Activated T-cell treated with anti-CD3 and anti-CD28 coated beads, Interleukin-2, amount 50 U/mL, for 24 hours (primary cell): ENCODE data around the gene GALNT12.

Experiments used
- DNase-seq: peaks from one replicate; pipeline ENCODE4 v3.0.0-alpha.2; 2020
- H3K27ac Mint-ChIP-seq: 2 replicates; pipeline ENCODE4 v1.8.0; 2020; ENCODE audit warnings: mild to moderate bottlenecking, mixed read lengths
- H3K27me3 Mint-ChIP-seq: 2 replicates; pipeline ENCODE4 v1.8.0; 2020; ENCODE audit warnings: mixed read lengths
- H3K36me3 Mint-ChIP-seq: 2 replicates; pipeline ENCODE4 v1.8.0; 2020; ENCODE audit warnings: low read depth, mixed read lengths
- H3K4me1 Mint-ChIP-seq: 2 replicates; pipeline ENCODE4 v1.8.0; 2020; ENCODE audit warnings: low read depth, mixed read lengths
- H3K4me3 Mint-ChIP-seq: 2 replicates; pipeline ENCODE4 v1.8.0; 2020; ENCODE audit warnings: mild to moderate bottlenecking, moderate library complexity, mixed read lengths
- H3K9me3 Mint-ChIP-seq: 2 replicates; pipeline ENCODE4 v1.8.0; 2020; ENCODE audit warnings: mixed read lengths

GALNT12 gene

GRCh38 chr9:98864281-98865174 lies 57.1 kb downstream of the GALNT12 start:
- DNase-seq = no peak

GRCh38 chr9:98865284-98865875 lies 57.9 kb downstream of the GALNT12 start:
- Mint-ChIP-seq H3K27ac (no peak overlapping the region), H3K9me3 (no peaks in the 10 kb centered on the region), H3K36me3 (no peaks in the 10 kb centered on the region), H3K4me3 (no peak overlapping the region), H3K27me3 (peaks cover 15% of the 10 kb centered on the region), H3K4me1 (no peaks in the 10 kb centered on the region)
- DNase-seq = no peak

More at GRCh38 chr9:98864281-98865174, 57.1 kb downstream of the GALNT12 start:
- Mint-ChIP-seq H3K36me3 (no peaks in the 10 kb centered on the region), H3K27me3 (peaks cover 18% of the 10 kb centered on the region), H3K27ac (no peak overlapping the region), H3K4me3 (no peak overlapping the region), H3K4me1 (no peaks in the 10 kb centered on the region), H3K9me3 (no peaks in the 10 kb centered on the region)

GRCh38 chr9:98866435-98867102 lies 59.1 kb downstream of the GALNT12 start:
- peaks cover 21% of the 10 kb centered on the region for H3K27me3 Mint-ChIP-seq
- no peaks in the 10 kb centered on the region for H3K9me3 Mint-ChIP-seq

GRCh38 chr9:98867103-98867428 lies 59.6 kb downstream of the GALNT12 start:
- Mint-ChIP-seq H3K4me1 (no peaks in the 10 kb centered on the region), H3K27ac (no peak overlapping the region), H3K27me3 (peaks cover 21% of the 10 kb centered on the region), H3K9me3 (no peaks in the 10 kb centered on the region), H3K36me3 (no peaks in the 10 kb centered on the region), H3K4me3 (no peak overlapping the region)
- DNase-seq = no peak

More at GRCh38 chr9:98866435-98867102, 59.1 kb downstream of the GALNT12 start:
- Mint-ChIP-seq H3K36me3 (no peaks in the 10 kb centered on the region), H3K27ac (no peak overlapping the region), H3K4me3 (no peak overlapping the region), H3K4me1 (no peaks in the 10 kb centered on the region)
- no peak for DNase-seq

GRCh38 chr9:98867429-98868168 lies 60.1 kb downstream of the GALNT12 start:
- H3K27me3 Mint-ChIP-seq = peaks cover 21% of the 10 kb centered on the region
- no peak overlapping the region for H3K27ac Mint-ChIP-seq
- no peaks in the 10 kb centered on the region for H3K4me1 Mint-ChIP-seq
- no peaks in the 10 kb centered on the region for H3K36me3 Mint-ChIP-seq
- DNase-seq = no peak
- no peak overlapping the region for H3K4me3 Mint-ChIP-seq
- no peaks in the 10 kb centered on the region for H3K9me3 Mint-ChIP-seq

- H3K27ac Mint-ChIP-seq = no peak overlapping the region
- H3K4me1 Mint-ChIP-seq = no peaks in the 10 kb centered on the region
- no peak for DNase-seq
- peaks cover 14% of the 10 kb centered on the region for H3K27me3 Mint-ChIP-seq
- no peak overlapping the region for H3K4me3 Mint-ChIP-seq
- no peaks in the 10 kb centered on the region for H3K9me3 Mint-ChIP-seq
- no peaks in the 10 kb centered on the region for H3K36me3 Mint-ChIP-seq
Observed at GRCh38 chr9:98869078-98869745, 61.7 kb downstream of the GALNT12 start.

GRCh38 chr9:98869866-98870265 lies 62.4 kb downstream of the GALNT12 start:
- no peak for DNase-seq
- Mint-ChIP-seq H3K4me1 (no peaks in the 10 kb centered on the region), H3K27ac (no peak overlapping the region), H3K36me3 (no peaks in the 10 kb centered on the region), H3K4me3 (no peak overlapping the region), H3K9me3 (no peaks in the 10 kb centered on the region), H3K27me3 (peaks cover 14% of the 10 kb centered on the region)

- Mint-ChIP-seq H3K27me3 (peaks cover 7% of the 10 kb centered on the region), H3K4me1 (no peaks in the 10 kb centered on the region), H3K4me3 (no peak overlapping the region), H3K27ac (no peak overlapping the region), H3K36me3 (no peaks in the 10 kb centered on the region), H3K9me3 (no peaks in the 10 kb centered on the region)
- DNase-seq = no peak
Observed at GRCh38 chr9:98870782-98871557, 63.5 kb downstream of the GALNT12 start.

- no peak overlapping the region for H3K27ac Mint-ChIP-seq
- peaks cover 7% of the 10 kb centered on the region for H3K27me3 Mint-ChIP-seq
- no peaks in the 10 kb centered on the region for H3K9me3 Mint-ChIP-seq
- no peaks in the 10 kb centered on the region for H3K36me3 Mint-ChIP-seq
- H3K4me3 Mint-ChIP-seq = no peak overlapping the region
- no peaks in the 10 kb centered on the region for H3K4me1 Mint-ChIP-seq
- no peak for DNase-seq
Observed at GRCh38 chr9:98871558-98872065, 64.1 kb downstream of the GALNT12 start.

GRCh38 chr9:98873526-98873925 lies 66.1 kb downstream of the GALNT12 start:
- no peaks in the 10 kb centered on the region for H3K36me3 Mint-ChIP-seq
- no peak overlapping the region for H3K4me3 Mint-ChIP-seq
- DNase-seq = no peak
- no peak overlapping the region for H3K27ac Mint-ChIP-seq
- H3K9me3 Mint-ChIP-seq = no peaks in the 10 kb centered on the region
- peaks cover 11% of the 10 kb centered on the region for H3K27me3 Mint-ChIP-seq
- H3K4me1 Mint-ChIP-seq = no peaks in the 10 kb centered on the region

- peaks cover 14% of the 10 kb centered on the region for H3K27me3 Mint-ChIP-seq
- H3K36me3 Mint-ChIP-seq = no peaks in the 10 kb centered on the region
- DNase-seq = no peak
- H3K27ac Mint-ChIP-seq = no peak overlapping the region
- no peak overlapping the region for H3K4me3 Mint-ChIP-seq
- H3K9me3 Mint-ChIP-seq = no peaks in the 10 kb centered on the region
- no peaks in the 10 kb centered on the region for H3K4me1 Mint-ChIP-seq
Observed at GRCh38 chr9:98873951-98874371, 66.5 kb downstream of the GALNT12 start.

GRCh38 chr9:98874721-98875255 lies 67.3 kb downstream of the GALNT12 start:
- Mint-ChIP-seq H3K36me3 (no peaks in the 10 kb centered on the region), H3K4me1 (no peaks in the 10 kb centered on the region), H3K27me3 (peaks cover 19% of the 10 kb centered on the region), H3K27ac (no peak overlapping the region), H3K4me3 (no peak overlapping the region), H3K9me3 (no peaks in the 10 kb centered on the region)
- DNase-seq = no peak

- Mint-ChIP-seq H3K4me1 (no peaks in the 10 kb centered on the region), H3K27me3 (peaks cover 22% of the 10 kb centered on the region), H3K36me3 (no peaks in the 10 kb centered on the region), H3K4me3 (no peak overlapping the region), H3K27ac (no peak overlapping the region), H3K9me3 (no peaks in the 10 kb centered on the region)
- DNase-seq = no peak
Observed at GRCh38 chr9:98875536-98875935, 68.1 kb downstream of the GALNT12 start.
